ENCODE results near the gene ZSCAN1. TPM values are rescaled to one million over a fixed set of nuclear protein-coding genes. Genes with fewer than 3 reads are reported as not detected.

The ZSCAN1 gene
- total and polyA plus RNA-seq, 8 donors: 0.20 to 0.92 (median 0.44) TPM; not detected in 5

GRCh38 chr19:58053480-58054156 is 19.8 kb downstream of the ZSCAN1 start:
- H3K36me3 ChIP-seq: no peaks in the 10 kb centered on the region
- WGBS, 5 donors: 89 to 93% (median 92%) methylated on average over 19 to 30 of the region's 30 CpGs
- no peak overlapping the region for H3K4me3 ChIP-seq
- H3K4me1 ChIP-seq: peaks cover 0 to 2% (median under 1%) of the 10 kb centered on the region in 4 donors
- intact Hi-C loops (cut with DNase I; ENCODE audit: low total_unique reads): no loop called here
- peaks cover 6 to 100% (median 89%) of the 10 kb centered on the region in 4 donors for H3K9me3 ChIP-seq
- H3K27me3 ChIP-seq: peaks cover 0 to 7% (median 0%) of the 10 kb centered on the region in 3 donors
- TF ChIP-seq, protein P1, sequence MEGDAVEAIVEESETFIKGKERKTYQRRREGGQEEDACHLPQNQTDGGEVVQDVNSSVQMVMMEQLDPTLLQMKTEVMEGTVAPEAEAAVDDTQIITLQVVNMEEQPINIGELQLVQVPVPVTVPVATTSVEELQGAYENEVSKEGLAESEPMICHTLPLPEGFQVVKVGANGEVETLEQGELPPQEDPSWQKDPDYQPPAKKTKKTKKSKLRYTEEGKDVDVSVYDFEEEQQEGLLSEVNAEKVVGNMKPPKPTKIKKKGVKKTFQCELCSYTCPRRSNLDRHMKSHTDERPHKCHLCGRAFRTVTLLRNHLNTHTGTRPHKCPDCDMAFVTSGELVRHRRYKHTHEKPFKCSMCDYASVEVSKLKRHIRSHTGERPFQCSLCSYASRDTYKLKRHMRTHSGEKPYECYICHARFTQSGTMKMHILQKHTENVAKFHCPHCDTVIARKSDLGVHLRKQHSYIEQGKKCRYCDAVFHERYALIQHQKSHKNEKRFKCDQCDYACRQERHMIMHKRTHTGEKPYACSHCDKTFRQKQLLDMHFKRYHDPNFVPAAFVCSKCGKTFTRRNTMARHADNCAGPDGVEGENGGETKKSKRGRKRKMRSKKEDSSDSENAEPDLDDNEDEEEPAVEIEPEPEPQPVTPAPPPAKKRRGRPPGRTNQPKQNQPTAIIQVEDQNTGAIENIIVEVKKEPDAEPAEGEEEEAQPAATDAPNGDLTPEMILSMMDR (IDR thresholded peaks at IDR 0.05): no peak
- TF ChIP-seq POLR2A (IDR thresholded peaks at IDR 0.05) (no peak), POLR2AphosphoS5 (IDR thresholded peaks at IDR 0.05) (no peak), EP300 (IDR thresholded peaks at IDR 0.05) (no peak)
- no peak for DNase-seq
- H3K27ac ChIP-seq: no peak overlapping the region

GRCh38 chr19:58054901-58055874 is 21.4 kb downstream of the ZSCAN1 start:
- WGBS, 5 donors: 29 to 43% (median 41%) methylated on average over 37 of the region's 37 CpGs
- peak overlapping the region; percentile 20 to 32 (median 27) for H3K4me3 ChIP-seq
- H3K27me3 ChIP-seq: peaks cover 0 to 16% (median 6%) of the 10 kb centered on the region in 3 donors
- H3K27ac ChIP-seq: peak overlapping the region; percentile 25 to 73 (median 53)
- H3K36me3 ChIP-seq: no peaks in the 10 kb centered on the region
- no peak for TF ChIP-seq POLR2A (IDR thresholded peaks at IDR 0.05)
- no peak for TF ChIP-seq POLR2AphosphoS5 (IDR thresholded peaks at IDR 0.05)
- TF ChIP-seq EP300 (IDR thresholded peaks at IDR 0.05): no peak
- TF ChIP-seq, protein P1 (IDR thresholded peaks at IDR 0.05): no peak
- intact Hi-C loops (cut with DNase I; ENCODE audit: low total_unique reads): no loop called here
- peaks cover 0 to 13% (median 10%) of the 10 kb centered on the region in 4 donors for H3K4me1 ChIP-seq
- peaks cover 4 to 100% (median 88%) of the 10 kb centered on the region in 4 donors for H3K9me3 ChIP-seq
- DNase-seq: peak in 1 of 2 donors; percentile 85

GRCh38 chr19:58056261-58056660 is 22.4 kb downstream of the ZSCAN1 start:
- H3K9me3 ChIP-seq: peaks cover 4 to 100% (median 89%) of the 10 kb centered on the region in 4 donors
- 80 to 97% (median 83%) methylated on average over 1 to 8 of the region's 8 CpGs for WGBS, 5 donors
- H3K4me3 ChIP-seq: no peak overlapping the region
- no peak for TF ChIP-seq POLR2A (IDR thresholded peaks at IDR 0.05)
- TF ChIP-seq EP300 (IDR thresholded peaks at IDR 0.05): no peak
- TF ChIP-seq POLR2AphosphoS5 (IDR thresholded peaks at IDR 0.05): no peak
- TF ChIP-seq, protein P1 (IDR thresholded peaks at IDR 0.05): no peak
- no peak overlapping the region for H3K27ac ChIP-seq
- peaks cover 0 to 15% (median 11%) of the 10 kb centered on the region in 4 donors for H3K4me1 ChIP-seq
- H3K27me3 ChIP-seq: peaks cover 0 to 16% (median 6%) of the 10 kb centered on the region in 3 donors
- no peak for DNase-seq
- H3K36me3 ChIP-seq: no peaks in the 10 kb centered on the region
- intact Hi-C loops (cut with DNase I; ENCODE audit: low total_unique reads): no loop called here

- peaks cover 0 to 16% (median 6%) of the 10 kb centered on the region in 3 donors for H3K27me3 ChIP-seq
- intact Hi-C loops (cut with DNase I; ENCODE audit: low total_unique reads): no loop called here
- no peak for DNase-seq
- peaks cover 0 to 15% (median 11%) of the 10 kb centered on the region in 4 donors for H3K4me1 ChIP-seq
- peaks cover 2 to 100% (median 88%) of the 10 kb centered on the region in 4 donors for H3K9me3 ChIP-seq
- H3K4me3 ChIP-seq: no peak overlapping the region
- 82 to 90% (median 86%) methylated on average over 8 of the region's 8 CpGs for WGBS, 5 donors
- TF ChIP-seq, protein P1 (IDR thresholded peaks at IDR 0.05): no peak
- no peak overlapping the region for H3K27ac ChIP-seq
- no peaks in the 10 kb centered on the region for H3K36me3 ChIP-seq
Measured at GRCh38 chr19:58056861-58057260, 23.0 kb downstream of the ZSCAN1 start.
